ENCODE measurements around the gene EBF4.
"Not testable (repeated sequence)": the region's sequence is repeated elsewhere in the genome, so short reads cannot be mapped to it uniquely, and the experiment has no call there.

The EBF4 gene

DNA sequence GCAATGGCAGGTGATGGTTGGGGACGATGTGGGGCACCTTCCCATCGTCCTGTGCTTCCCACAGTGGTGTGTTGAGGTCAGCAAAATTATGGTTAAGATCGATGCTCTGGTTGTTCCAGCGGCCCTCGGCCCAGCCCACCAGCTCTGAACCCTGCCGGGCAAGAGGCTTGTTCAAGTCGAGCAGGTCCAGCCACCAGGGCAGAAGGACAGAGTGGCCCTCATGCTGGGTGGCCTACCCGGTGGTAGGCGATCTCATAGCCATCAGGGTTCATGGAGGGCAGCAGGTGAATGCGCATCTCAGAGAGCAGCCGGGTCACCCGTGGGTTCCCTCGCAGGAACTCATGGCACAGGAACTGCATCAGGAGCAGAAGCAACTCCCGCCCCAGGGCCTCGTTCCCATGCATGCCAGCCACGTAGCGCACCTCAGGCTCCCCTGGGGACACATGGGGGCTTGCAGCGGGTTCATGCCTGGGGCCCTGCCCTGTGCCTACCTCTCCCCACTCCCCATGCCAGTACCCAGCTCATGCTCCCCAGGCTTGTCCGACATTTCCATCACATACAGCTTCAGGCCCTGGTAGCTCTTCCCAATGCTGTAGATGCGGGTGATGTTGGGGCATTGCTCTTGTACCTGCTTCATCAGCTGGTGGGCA is 103.6 kb downstream of the EBF4 start:
- no peak for DNase-seq (ENCODE audit: low read depth)

DNA sequence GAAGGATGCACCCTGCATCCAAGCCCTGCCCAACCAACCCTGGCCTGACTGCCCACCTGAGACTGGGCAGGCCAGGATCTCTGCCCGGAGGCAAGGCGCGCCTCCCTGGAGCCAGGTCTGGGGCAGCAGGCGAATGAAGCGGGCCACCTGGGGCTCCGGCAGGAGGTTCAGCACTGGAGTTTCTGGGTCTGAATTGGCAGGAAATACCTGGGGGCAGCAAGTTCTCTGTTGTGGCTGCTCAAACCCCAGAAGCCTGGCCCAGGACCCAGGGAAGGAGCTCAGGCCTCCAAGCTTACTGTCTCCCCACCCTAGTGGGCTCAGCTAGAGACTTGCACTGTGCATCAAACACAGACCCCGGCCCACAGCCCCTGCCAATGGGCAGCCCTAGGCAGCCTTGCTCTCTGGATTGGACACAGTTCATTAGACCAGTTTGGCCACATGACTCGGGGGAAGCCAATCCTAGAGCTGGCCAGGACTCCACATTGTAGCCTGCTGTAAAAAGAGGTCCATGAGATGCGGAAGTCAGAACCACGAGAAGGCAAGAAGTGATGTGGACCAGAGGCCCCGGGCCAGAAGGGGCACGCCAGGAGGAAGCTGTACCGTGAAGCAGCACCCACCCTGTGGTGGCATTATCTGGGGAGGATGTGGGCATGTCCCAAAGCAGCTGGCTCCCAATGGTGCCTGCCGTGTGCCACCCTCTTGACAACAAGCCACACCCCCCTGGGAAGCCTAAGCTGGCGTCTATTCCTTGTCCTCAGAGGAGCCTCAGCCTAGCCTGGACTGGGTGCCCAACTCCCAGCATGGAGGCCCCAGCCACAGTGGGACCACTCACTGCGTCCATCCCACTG is 104.8 kb downstream of the EBF4 start:
- no peak for DNase-seq (ENCODE audit: low read depth)

DNA sequence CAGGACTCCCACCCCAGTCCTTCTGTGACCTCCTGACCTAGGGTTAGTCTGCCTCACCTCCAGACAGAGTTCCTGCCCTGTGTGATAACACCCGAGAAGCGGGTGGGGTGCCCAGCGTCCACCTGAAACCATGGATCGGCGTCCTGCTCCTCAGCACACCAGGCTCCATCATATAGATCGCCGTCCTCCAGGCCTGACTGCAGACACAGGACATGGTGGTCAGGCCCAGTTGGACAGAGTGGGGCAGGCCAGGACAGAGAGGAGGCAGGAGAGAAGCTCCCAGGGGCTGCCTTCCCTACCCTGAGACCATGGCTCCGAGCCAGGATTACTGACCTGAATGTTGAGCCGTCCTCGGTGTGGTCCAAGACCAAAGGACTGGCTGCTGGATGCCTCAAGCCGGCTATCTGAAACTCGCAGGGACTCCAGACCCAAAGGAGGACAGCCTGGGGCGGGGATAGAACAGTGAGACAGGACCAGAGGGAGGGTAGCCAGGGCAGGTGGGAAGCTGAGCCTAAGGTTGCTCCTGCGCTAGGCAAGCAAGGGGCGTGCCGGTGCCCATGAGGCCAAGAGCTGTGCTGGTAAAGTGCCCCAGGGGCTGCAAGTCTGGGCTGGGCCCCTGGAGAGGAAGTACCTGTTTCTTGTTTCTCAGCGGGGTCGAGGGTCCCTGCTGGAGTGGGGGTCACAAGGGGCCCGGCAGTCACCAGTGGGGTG is 105.7 kb downstream of the EBF4 start:
- no peak for DNase-seq (ENCODE audit: low read depth)

DNA sequence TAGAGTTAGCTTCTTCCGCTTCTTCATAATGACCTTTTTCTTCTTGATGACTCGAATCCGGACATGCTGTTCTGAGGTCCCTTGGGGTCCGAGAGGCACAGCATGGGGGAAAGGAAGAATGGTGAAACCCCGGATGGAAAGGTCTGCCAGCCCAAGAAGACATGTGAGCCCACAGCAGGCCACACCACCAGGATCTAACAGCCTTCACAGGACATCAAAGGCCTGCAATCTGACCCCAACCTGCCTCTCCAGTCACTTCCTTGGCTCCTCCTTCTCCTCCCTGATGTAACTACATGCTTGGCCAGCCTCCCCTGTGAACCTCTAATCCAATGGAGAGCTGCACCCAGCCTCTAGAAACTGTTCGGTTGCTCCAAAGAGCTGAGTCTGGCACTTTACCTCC is 106.2 kb downstream of the EBF4 start:
- DNase-seq (ENCODE audit: low read depth): no peak

DNA sequence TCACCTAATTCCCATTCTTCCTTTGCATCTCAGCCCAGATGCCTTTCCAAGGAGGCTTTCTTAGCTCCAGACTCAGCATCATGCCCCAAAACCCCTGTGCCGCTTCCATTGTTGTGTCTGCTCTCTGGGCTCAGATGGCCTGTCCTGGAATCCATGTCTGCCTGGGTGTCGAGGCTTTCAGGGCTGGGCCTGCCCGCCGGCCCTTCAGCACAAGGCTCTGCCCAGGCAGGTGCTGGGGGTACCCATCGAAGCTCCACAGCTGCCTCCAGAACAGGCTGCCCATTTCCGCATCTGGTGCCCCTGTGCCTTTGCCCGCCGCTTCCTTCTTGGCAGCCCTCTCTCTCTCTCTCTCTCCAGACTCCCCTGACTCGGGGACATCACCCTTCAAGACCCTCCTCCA is 106.7 kb downstream of the EBF4 start:
- no peak for DNase-seq (ENCODE audit: low read depth)

DNA sequence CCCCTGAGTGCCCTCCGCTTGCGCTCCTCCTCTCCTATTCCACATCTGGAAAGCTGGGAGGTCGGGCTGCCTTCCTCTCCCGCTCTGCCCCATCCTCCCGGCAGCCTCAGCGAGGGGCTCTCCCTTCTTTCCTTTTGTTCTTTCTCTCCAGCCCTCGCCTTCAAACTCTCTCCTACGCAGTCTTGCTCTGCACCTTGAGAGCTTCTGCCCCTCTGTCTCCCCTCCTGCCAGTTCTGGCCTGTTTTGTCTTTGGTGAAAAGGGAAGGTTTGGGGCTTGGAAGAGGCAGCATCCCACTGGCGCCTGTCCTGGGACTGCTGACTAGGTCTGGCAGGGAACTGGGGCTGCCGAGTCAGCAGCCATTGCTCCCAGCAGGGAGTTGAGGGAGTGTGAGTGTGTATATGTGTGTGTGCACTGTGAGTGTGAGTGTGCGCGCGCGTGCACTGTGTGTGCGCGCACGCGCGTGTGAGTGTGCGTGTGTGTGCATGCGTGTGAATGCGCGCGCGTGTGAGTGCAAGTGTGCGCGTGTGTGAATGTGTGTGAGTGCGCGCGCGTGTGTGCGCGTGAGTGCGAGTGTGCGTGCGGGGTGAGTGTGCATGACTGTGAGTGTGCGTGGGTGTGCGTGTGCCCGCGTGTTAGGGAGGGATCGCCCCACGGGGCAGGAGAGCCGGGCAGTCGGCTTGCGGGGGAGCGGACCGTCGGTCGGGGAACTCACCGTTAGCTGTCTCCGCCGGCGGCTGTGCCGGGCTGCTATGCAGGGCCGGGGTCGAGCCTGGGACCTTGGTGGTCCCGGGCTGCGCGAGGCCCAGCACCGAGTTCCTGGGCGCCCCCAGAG is 107.3 kb downstream of the EBF4 start:
- DNase-seq (ENCODE audit: low read depth): no peak

DNA sequence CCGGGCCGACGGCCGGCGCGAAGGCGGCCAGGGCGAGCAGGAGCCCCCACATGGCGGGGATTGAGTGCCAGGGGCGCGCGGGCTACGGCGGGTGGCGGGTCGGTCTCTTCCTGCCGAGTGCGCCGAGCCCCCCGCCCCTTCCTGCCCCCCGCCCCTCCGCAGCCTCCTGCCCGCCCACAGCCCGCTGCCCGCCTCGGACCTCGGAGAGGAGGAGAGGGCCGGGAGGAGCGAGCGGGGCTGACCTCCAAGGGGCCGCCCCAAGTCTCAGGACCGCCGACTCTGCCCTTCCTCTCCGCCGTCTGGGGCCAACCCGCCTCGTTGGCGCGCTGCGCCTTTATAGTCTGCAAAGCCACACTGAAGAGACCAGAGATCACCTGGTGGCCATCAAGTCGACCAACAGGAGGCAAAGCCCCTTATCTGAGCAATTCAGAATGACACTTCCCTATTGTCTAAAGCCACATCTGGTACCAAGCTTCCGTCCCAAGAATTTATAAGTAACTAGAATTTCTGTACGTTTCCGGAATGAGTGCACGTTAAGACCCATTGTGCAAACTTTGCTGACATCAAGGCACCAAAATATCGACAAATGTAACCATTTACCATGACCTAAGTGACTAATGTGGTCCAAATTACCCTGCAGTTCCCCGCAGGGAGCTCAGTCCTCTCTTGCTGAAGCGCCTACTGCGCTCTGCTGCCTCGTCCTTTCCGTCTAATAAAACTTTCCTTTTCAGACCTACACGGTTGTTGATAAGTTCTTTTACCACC is 108.1 kb downstream of the EBF4 start, which contains the start of gene CPXM1:
CPXM1 (minus strand) TSS at position 107 of the 765 bp plus-strand sequence; CDS start at position 52, 55 bp downstream.
- DNase-seq (ENCODE audit: low read depth): no peak

DNA sequence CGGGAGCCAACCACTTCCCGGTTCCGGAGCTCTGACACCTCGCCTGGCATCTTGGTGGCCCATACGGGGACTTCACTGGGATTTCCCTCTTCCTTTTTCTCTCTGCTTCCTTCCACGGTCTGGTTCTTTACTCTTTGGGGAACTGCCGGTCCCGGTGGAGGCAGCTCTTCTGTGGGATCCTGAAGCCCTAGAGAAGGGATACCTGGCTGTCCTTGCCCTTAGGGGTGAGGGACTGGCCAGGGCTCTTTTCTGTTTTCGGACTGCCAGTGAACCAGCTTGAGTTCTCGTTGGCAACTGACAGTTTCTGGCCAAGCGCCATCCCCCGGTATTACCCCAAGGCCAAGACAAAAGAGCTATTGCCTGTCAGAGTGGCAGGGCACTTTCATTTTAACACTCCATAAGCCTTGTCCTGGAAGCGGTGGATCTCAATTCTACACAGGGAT is 108.7 kb downstream of the EBF4 start:
- no peak for DNase-seq (ENCODE audit: low read depth)

DNA sequence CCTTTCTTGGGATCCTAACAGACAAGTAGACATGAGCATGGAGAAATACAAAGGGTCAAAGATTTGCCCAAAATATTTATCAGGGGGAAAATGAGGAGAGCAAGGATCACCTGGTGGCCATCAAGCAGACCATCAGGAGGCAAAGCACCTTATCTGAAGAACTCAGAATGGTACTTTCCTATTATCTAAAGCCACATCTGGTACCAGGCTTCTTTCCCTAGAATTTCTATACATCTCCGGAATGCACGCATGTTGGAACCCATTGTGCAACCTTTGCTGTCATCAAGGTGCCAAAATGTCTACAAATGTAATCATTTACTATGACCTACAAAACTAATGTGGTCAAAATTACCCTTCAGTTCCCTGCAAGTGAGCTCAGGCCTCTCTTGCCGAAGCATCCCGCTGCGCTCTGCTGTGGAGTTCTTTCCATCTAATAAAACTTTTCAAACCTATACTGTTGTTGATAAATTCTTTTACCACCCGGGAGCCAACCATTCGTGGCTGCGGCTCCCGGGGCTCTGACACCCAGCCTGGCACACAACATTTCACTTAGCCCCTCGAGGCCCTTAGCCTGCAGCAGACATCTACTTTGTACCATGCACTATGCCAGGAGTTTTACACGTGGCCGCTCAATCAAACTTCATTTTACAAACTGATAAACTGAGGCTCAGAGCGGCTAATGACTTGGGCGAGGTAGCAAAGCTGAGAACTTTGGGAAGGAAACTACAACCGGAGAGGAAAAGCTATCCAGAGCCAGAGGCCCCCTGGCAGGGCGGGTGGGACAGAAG is 111.7 kb downstream of the EBF4 start:
- DNase-seq (ENCODE audit: low read depth): no peak

DNA sequence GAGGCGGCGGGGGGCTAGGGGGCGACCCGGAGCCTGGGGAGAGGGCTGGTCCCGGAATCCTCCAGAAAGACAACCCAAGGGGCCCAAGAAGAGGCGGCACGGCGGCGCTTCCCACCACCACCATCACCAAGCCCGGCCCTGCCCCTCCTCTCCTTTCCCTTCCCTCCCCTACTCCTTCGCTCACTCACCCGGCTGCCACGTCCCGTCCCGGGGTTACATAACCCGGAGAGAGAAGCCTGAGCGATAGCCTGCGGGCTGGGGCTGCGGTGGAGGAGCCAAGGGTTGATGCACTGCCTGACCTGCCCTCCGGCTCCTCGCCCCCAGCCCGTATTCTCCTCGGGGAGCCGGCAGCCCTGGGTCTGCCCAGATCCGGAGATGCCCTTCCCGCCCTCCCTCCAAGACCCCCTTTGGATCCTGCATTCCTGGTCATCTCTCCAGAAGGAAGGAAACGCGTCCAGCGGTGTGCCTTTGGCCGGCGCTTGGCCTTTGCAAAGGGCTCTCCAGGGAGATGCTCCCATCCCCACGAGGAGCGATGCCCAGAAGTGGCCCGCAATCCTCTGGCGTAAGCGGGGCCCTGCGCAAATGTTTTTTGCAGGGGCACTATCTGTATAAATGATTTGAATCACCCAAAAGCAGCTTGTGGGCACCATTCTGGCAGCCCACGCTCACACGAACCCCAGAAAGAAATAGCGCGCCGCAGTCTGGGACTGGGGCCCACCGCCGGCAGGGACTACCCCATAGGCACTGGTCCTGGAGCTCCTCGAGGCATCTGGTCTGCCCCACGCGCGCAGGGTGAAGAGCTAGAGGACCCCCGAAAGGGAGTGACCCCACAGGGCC is 112.5 kb downstream of the EBF4 start:
- no peak for DNase-seq (ENCODE audit: low read depth)

DNA sequence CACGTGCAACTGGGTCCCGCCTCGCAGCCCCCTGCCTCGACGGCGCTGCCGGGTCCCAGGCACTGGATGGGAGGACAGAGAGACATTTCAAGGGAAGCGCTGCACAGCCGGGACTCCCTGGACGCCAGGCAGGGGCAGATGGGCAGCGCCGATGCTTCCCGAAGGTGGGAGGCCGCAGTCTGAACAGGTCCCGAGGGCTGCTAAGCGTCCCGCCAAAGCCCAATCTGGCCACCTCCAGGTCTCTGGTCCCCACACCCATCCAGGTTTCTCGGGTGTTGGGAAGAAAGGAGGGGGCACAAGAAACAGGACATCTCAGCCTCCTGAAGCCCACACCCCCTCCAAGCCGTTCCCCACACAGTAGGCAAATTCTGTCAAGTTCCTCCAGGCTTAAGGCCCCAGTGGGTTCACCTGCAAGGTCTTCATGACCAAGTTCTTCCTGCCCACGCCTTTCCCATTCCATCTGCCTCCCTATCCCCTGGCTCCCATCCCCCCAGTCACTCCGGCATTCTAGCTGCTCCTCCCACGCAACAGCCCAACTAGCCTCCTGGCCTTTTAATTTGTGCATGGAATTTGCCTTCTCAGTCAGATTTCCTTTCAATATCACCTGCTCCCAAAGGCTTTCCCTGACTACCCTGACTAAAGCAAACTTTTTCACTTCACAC is 113.2 kb downstream of the EBF4 start:
- no peak for DNase-seq (ENCODE audit: low read depth)

DNA sequence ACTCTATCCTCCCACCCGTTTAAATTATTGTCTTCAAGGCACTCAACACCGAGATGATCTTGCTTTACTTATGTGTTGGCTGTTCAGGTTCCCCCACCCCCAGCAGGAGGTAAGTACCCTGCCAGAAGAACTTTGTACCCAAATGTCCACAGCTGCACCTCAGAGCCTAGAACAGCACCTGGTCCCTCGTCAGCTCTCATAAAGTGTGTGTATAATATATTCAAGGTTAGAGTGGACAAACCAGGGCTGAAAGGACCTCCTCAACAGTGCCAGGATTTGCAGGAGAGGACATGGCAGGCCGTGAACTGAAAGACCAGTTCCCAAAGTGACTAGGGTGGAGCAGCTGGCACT is 113.7 kb downstream of the EBF4 start:
- DNase-seq (ENCODE audit: low read depth): no peak

DNA sequence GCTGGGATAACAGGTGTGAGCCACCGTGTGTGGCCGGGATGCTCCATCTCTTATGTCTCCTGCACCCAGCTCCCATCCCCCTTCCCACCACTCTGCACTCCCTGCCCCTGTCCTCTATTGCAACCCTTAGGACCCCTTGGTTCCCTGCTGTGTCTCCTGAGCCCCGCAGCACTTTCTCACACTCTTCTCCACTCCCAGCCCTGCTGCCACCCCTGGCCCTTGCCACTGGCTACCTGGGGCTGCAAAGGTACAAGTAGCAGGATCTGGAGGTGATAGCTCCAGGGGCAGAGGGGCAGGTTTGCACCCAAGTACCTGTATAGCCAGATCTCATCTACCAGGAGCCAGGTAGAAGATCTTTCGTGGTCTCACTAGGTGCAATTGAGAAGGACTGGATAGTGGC is 114.4 kb downstream of the EBF4 start:
- DNase-seq (ENCODE audit: low read depth): no peak

DNA sequence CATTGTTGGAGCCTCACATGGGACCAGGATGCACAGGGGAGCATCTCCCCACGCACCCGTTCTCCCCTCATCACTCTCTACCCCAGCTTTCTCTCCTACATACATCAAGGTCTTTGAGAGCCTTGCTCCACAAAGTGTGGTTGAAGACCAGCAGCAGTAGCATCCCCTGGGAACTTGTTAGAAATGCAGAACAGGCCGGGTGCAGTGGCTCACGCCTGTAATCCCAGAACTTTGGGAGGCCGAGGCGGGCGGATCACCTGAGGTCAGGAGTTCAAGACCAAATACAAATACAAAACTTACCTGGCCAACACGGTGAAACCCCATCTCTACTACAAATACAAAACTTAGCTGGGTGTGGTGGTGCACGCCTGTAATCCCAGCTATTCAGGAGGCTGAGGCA is 115.3 kb downstream of the EBF4 start:
- DNase-seq (ENCODE audit: low read depth): not testable (repeated sequence)

DNA sequence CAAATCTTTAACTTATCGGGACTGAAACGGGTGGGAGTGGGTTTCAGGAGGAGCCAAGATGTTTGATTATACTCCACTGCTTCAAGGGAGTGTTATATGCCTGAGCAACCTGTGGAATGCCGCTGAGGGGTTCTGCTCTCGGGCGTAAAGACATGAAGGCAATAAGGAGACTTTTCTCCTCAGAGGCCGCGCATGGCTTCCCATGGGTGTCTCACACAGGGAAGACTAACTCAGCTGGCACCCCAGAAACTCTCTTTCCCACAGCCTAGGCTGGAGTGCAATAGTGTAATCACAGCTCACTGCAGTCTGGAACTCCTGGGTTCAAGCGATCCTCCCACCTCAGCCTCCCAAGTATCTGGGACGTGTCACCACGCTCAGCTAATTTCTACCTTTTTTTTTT is 117.1 kb downstream of the EBF4 start:
- no peak for DNase-seq (ENCODE audit: low read depth)

All from activated gamma-delta T cell treated with anti-CD3 and anti-CD28 coated beads, Interleukin-2, amount 50 U/mL, for 16 hours (primary cell).